K562 (cell line): Measurements from ENCODE around the gene PKD1L1.

Experiments
- ARID2 ChIP-seq: fragments of 450-650 bp; IDR thresholded peaks from 2 replicates; pipeline ENCODE4 v1.6.1; 2017; ENCODE audit warnings: antibody characterized with exemption, mild to moderate bottlenecking
- ARID4B ChIP-seq: sonication (generic); formaldehyde crosslinking; IDR thresholded peaks from 2 replicates; pipeline ENCODE4 v1.8.0; 2022; ENCODE audit warnings: mild to moderate bottlenecking, missing genetic modification reagents
- CTCF ChIP-seq, 3 experiments: IDR thresholded peaks in 2 of 3; conservative IDR thresholded peaks in 1 of 3; 2 replicates each; pipeline ENCODE4 v1.5.1; 2011 to 2012; ENCODE audit warnings: low read length in 3 of 3, mild to moderate bottlenecking in 3 of 3, control low read depth in 2 of 3, improper control_type of control experiment in 1 of 3, inconsistent platforms in 1 of 3, low read depth in 1 of 3, mixed read lengths in 1 of 3, moderate library complexity in 1 of 3; ENCODE audit not compliant: insufficient read depth in 2 of 3
- RFX7 ChIP-seq: fragments of 250-450 bp; sonication (Bioruptor Pico); IDR thresholded peaks from 2 replicates; pipeline ENCODE4 v1.5.1; 2021; ENCODE audit warnings: mild to moderate bottlenecking
- UBTF ChIP-seq, 2 experiments: IDR thresholded peaks; 2 replicates each; pipeline ENCODE4 v1.6.1; 2012; ENCODE audit warnings: improper control_type of control experiment in 2 of 2, low read depth in 2 of 2, low read length in 2 of 2, borderline replicate concordance in 1 of 2
- ZBTB34 ChIP-seq: fragments of 250-450 bp; sonication (Bioruptor Pico); IDR thresholded peaks from 2 replicates; pipeline ENCODE4 v1.8.0; 2021; ENCODE audit warnings: mild to moderate bottlenecking, moderate library complexity
- ZNF146 ChIP-seq: IDR thresholded peaks from one replicate; pipeline ENCODE4 v1.6.1; 2018; ENCODE audit warnings: missing compliant biosample characterization; ENCODE audit not compliant: unreplicated experiment
- ZNF384 ChIP-seq: IDR thresholded peaks from 2 replicates; pipeline ENCODE4 v1.6.1; 2012; ENCODE audit warnings: low read depth, low read length, improper control_type of control experiment

- TF ChIP-seq ZNF146 (CRISPR knock-in tag) (no peak), ARID4B (CRISPR knock-in tag) (no peak), ARID2 (no peak), RFX7 (CRISPR knock-in tag) (no peak), ZNF384 (no peak), CTCF (IDR thresholded peaks at IDR 0.05 in 2 of 3, conservative IDR thresholded peaks at IDR 0.05 in 1 of 3; ENCODE audit: insufficient read depth in 2 of 3, low read depth in 1 of 3, low read length in 3 of 3) (no peak), ZBTB34 (CRISPR knock-in tag) (no peak), UBTF (IDR thresholded peaks at IDR 0.05; ENCODE audit: borderline replicate concordance in 1 of 2, low read depth in 2 of 2, low read length in 2 of 2) (no peak)
These were observed at the start of gene PKD1L1 for GRCh38 chr7:47948141-47948790.
